Heart left ventricle (tissue), 13 donors: ENCODE measurements around the gene NTMT1.

ENCODE experiments used
- CTCF ChIP-seq, 12 donors: fragments of 200-600 bp; sonication (generic) in 4 of 12; IDR thresholded peaks; one replicate each; pipeline versions ENCODE4 v1.5.0 to v1.8.0; 2018 to 2022; ENCODE audit warnings: antibody characterized with exemption in 12 of 12, mild to moderate bottlenecking in 5 of 12
- POLR2A ChIP-seq, 2 donors: fragments of 450-650 bp; IDR thresholded peaks; one replicate each; pipeline ENCODE4 v1.6.1; 2017; ENCODE audit warnings: antibody characterized with exemption in 2 of 2, mild to moderate bottlenecking in 2 of 2, moderate library complexity in 2 of 2
- donor health status: ischemic (EF 13 %, LVEDD 7.1; RV severe dilation, severe dysfunction).
- donor health status: DM: no; HTN: yes; CAD: no.
- donor health status: DM: no; HTN: no; CAD: no.
- donor health status: ischemic (EF 25% LVEDD 6.9; RV normal size, moderate dysfunction).
- donor health status: ischemic (EF 25% LVEDD 5.7; RV mildly dilated, moderate dysfunction).
- donor health status: ischemic (EF 35%, LVEDD 5.7; RV mildly dilated, moderate dysfunction).
- donor health status: nonischemic (EF 11% LVEDD 7.7; RV severe dilation, severe dysfunction).
- donor health status: DM: yes; HTN: yes; CAD: no.
- donor health status: PGD.
- donor health status: ischemic (EF 29% LVEDD 5.4; RV normal size, mild dysfunction).
- donor health status: nonischemic (EF 23%, LVEDD 6.1; RV moderate dilation, normal function).

GRCh38 chr9:129669946-129670345 lies 44.0 kb downstream of the NTMT1 start:
- TF ChIP-seq CTCF (IDR thresholded peaks at IDR 0.05) (no peak), POLR2A (IDR thresholded peaks at IDR 0.05) (no peak)
